A204.1 (cell line): Measurements from ENCODE around the gene METRN.

ENCODE experiments used
- FAIRE-seq: peaks from 2 replicates; lab custom pipeline; 2012; peaks lifted over from hg19 to GRCh38; lab: Jason Lieb, UNC

METRN gene

GRCh38 chr16:714558-715476, at the start of gene METRN:
TSS of gene METRN (plus strand) at chr16:715118. CDS start at chr16:715290, 172 bp downstream.
- no peak for FAIRE-seq

GRCh38 chr16:666572-666971, 48.3 kb upstream of the METRN start:
- FAIRE-seq = no peak

- no peak for FAIRE-seq
These were observed 47.7 kb upstream of the METRN start for GRCh38 chr16:667113-667779.

GRCh38 chr16:667780-668518, 47.0 kb upstream of the METRN start, which contains the start of gene RHOT2:
TSS of gene RHOT2 (plus strand) at chr16:668132. CDS start at chr16:668200, 68 bp downstream.
- FAIRE-seq = no peak

GRCh38 chr16:668519-669171, 46.3 kb upstream of the METRN start:
- FAIRE-seq = no peak

GRCh38 chr16:669666-670065, 45.3 kb upstream of the METRN start:
- FAIRE-seq = no peak

GRCh38 chr16:670485-671352, 44.2 kb upstream of the METRN start:
- no peak for FAIRE-seq

GRCh38 chr16:671353-672131, 43.4 kb upstream of the METRN start:
- no peak for FAIRE-seq

GRCh38 chr16:672371-672770, 42.5 kb upstream of the METRN start:
- no peak for FAIRE-seq

- FAIRE-seq = no peak
These were observed 42.1 kb upstream of the METRN start for GRCh38 chr16:672851-673250.

- FAIRE-seq = no peak
These were observed 41.4 kb upstream of the METRN start for GRCh38 chr16:673399-673991.

- FAIRE-seq = no peak
These were observed 40.6 kb upstream of the METRN start for GRCh38 chr16:674214-674881.

GRCh38 chr16:674968-675883, 39.7 kb upstream of the METRN start, which contains the start of gene RHBDL1:
TSS of gene RHBDL1 (plus strand) at chr16:675671. CDS start at chr16:675791, 120 bp downstream.
- FAIRE-seq = no peak

GRCh38 chr16:675884-676564, 38.9 kb upstream of the METRN start:
- FAIRE-seq = no peak

- no peak for FAIRE-seq
These were observed 38.4 kb upstream of the METRN start for GRCh38 chr16:676565-676902.

GRCh38 chr16:676913-677312, 38.0 kb upstream of the METRN start:
- no peak for FAIRE-seq

- no peak for FAIRE-seq
These were observed 37.4 kb upstream of the METRN start for GRCh38 chr16:677316-678190.
